ENCODE measurements around the gene ST3GAL3.

DNA sequence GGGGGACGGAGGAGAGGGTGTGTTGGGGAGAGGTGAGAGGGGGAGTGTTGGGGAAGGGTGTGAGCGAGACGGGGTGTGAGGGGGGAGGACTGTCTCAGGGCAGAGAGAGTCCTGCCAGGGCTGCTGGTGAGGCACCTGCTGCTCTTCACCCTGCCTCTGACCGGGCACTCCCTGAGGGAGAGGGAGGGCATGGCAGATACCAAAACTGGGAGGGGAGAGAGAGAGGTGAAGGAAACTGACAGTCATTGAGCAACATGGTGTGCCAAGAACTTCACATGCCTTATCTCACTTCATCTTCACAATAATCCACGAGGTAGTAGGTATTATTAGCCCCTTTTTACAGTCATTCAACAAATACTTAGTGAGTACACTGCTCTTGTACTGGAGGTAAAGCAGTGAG lies 164.9 kb downstream of the ST3GAL3 start:
- TF ChIP-seq, protein P1, sequence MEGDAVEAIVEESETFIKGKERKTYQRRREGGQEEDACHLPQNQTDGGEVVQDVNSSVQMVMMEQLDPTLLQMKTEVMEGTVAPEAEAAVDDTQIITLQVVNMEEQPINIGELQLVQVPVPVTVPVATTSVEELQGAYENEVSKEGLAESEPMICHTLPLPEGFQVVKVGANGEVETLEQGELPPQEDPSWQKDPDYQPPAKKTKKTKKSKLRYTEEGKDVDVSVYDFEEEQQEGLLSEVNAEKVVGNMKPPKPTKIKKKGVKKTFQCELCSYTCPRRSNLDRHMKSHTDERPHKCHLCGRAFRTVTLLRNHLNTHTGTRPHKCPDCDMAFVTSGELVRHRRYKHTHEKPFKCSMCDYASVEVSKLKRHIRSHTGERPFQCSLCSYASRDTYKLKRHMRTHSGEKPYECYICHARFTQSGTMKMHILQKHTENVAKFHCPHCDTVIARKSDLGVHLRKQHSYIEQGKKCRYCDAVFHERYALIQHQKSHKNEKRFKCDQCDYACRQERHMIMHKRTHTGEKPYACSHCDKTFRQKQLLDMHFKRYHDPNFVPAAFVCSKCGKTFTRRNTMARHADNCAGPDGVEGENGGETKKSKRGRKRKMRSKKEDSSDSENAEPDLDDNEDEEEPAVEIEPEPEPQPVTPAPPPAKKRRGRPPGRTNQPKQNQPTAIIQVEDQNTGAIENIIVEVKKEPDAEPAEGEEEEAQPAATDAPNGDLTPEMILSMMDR (IDR thresholded peaks at IDR 0.05), result no peak
- TF ChIP-seq POLR2A (IDR thresholded peaks at IDR 0.05), result no peak
